Hematopoietic multipotent progenitor cell treated with erythropoietin and hydrocortisone succinate and interleukin-3 and kit ligand, for 4 days (in vitro differentiated cells): ENCODE measurements around the gene SYNGAP1.
A peak's percentile ranks its signal among the peaks of the same experiment; 100 is the strongest.
"Not testable (repeated sequence)": the region's sequence is repeated elsewhere in the genome, so short reads cannot be mapped to it uniquely, and the experiment has no call there.

Experiments
- DNase-seq: peaks from one replicate; pipeline ENCODE4 v3.0.0-alpha.2; 2015

The SYNGAP1 gene

DNA sequence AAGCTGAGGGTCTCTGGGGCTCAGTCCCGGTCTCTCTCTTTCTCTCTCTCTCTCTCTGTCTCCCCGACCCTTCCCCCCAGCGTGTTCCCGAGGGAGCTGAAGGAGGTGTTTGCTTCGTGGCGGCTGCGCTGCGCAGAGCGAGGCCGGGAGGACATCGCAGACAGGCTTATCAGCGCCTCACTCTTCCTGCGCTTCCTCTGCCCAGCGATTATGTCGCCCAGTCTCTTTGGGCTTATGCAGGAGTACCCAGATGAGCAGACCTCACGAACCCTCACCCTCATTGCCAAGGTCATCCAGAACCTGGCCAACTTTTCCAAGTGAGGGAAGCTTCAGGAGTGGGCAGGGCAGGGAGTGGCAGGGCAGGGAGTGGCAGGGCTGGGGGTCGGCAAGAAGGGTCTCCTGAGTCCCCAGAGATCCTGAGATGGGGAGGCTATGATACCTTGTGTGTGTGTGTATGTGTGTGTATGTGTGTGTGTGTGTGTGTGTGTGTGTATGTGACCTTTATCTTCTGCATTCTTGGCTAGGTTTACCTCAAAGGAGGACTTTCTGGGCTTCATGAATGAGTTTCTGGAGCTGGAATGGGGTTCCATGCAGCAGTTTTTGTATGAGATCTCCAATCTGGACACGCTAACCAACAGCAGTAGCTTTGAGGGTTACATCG lies 20.9 kb downstream of the SYNGAP1 start:
- peak; percentile 39 for DNase-seq

DNA sequence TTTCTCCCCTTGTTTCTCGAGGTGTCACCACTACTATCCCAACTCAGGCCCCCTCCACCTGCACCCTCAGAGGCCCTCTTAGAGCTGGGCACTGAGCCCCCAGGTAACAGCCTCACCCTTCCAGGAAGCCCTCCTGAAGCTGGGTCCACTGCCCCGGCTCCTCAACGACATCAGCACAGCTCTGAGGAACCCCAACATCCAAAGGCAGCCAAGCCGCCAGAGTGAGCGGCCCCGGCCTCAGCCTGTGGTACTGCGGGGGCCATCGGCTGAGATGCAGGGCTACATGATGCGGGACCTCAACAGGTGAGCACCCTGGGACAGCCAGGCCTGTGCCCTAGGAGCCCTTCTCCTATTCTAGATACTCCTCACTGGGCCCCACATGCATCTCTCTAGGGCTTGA lies 21.6 kb downstream of the SYNGAP1 start:
- DNase-seq: no peak

DNA sequence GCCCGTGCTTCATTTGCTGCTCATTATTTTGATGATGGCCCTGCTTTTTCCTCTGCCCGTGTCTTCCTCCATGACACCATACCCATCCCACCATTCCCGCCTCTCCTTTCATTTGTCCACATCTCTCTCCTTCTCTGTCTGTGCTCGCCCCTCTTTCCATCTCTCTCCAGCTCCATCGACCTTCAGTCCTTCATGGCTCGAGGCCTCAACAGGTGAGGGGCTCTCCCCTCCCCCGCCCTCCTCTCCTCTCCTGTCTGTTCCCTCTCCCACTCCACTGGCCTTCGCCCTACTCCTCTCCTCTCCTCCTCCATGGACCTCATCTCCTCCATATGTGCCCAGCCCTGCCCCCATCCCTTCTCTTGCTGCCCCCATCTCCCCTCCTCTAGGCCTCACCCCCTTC lies 22.4 kb downstream of the SYNGAP1 start:
- no peak for DNase-seq

DNA sequence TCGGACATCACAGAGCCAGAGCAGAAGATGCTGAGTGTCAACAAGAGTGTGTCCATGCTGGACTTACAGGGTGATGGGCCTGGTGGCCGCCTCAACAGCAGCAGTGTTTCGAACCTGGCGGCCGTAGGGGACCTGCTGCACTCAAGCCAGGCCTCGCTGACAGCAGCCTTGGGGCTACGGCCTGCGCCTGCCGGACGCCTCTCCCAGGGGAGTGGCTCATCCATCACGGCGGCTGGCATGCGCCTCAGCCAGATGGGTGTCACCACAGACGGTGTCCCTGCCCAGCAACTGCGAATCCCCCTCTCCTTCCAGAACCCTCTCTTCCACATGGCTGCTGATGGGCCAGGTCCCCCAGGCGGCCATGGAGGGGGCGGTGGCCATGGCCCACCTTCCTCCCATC lies 23.2 kb downstream of the SYNGAP1 start:
- DNase-seq: no peak

DNA sequence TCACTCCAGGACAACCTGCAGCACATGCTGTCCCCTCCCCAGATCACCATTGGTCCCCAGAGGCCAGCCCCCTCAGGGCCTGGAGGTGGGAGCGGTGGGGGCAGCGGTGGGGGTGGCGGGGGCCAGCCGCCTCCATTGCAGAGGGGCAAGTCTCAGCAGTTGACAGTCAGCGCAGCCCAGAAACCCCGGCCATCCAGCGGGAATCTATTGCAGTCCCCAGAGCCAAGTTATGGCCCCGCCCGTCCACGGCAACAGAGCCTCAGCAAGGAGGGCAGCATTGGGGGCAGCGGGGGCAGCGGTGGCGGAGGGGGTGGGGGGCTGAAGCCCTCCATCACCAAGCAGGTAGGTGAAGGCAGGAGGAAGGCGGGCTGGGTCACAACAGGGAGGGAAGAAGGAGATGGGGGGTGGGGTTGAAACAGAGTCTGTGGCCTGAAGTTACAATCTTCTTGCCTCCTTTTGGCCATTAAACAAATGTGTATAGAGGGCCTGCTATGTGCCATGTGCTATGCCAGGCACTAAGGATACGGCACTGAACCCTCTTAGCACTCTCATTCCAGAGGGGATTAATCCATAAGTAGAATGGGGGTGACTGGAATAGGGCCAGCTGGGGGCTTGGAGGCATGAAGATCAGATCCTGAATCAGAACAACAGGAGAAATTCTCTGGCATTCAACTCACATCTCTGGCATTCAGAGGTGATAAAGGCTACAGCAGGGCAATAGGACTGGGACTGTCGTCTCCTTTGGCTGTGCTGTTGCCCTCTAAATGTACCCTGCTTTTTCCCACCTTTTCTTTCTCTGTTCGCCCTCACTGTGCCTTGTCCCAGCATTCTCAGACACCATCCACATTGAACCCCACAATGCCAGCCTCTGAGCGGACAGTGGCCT lies 24.0 kb downstream of the SYNGAP1 start:
- DNase-seq: no peak

DNA sequence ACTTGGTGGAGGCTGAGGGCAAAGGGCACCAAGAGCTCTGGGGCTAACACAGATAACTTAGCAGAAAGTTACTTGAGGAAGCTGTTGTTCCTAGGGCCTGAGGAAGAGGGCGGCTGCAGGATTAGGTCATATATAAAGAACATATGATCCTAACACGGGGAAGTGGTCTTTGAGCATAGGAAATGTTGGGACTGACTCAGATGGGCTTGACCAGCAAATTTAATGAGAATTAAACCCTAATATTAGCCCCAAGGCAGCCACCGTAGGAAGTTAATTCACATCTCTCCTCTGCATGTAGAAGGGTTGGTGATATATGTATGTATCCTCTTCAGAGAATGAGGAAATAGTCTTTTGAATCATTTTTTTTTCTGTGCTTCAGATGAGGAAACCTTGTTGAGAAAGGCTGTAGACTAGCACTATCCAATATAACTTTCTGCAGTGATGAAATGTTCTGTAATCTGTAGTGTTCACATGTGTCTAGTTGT lies 25.3 kb downstream of the SYNGAP1 start:
- peak; percentile 39 for DNase-seq

DNA sequence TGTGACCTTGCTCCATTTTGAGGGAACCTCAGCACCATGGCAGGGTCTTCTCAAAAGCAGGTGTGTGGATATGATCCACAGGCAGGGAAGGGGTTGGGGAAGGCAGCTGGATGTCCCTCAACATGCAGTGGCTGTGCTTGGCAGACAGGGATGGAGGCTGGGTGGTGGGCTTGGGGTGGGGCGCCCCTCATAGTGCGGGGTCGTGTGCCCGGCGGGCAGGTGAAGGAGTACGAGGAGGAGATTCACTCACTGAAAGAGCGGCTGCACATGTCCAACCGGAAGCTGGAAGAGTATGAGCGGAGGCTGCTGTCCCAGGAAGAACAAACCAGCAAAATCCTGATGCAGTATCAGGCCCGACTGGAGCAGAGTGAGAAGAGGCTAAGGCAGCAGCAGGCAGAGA lies 26.5 kb downstream of the SYNGAP1 start:
- DNase-seq: no peak

DNA sequence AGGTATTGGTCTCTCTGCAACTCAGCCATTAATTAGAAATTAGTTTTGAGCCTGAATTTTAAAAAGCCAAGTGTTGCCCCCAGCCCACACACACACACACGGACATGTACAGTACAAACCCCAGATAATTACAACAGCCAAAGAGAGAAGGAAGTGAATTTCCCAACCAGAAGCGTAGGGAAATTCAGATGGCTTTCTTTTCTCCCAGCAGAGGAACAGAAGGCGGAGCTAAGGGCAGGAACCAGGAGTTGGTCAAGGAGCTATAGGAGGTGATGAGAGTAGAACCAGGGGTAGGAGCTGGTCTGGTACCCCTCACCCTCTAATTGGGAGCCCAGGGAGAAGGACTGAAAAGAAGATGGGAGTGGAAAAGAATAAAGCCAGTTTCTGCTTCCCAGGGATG lies 30.6 kb downstream of the SYNGAP1 start:
- DNase-seq: no peak

DNA sequence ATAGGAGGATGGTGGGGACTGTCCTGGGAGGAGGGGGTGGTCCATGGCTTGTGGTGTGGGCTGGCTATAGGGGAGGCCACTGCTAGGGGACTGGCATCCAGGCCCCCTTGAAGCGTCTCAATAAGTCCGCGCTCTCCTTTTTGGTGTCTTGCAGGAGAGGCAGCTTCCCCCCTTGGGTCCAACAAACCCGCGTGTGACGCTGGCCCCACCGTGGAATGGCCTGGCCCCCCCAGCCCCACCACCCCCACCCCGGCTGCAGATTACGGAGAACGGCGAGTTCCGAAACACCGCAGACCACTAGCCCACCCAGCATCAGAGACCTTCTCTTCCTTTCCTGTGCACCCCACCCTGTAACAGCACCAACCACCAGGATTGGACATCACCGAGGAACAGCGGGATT lies 31.7 kb downstream of the SYNGAP1 start:
- no peak for DNase-seq

DNA sequence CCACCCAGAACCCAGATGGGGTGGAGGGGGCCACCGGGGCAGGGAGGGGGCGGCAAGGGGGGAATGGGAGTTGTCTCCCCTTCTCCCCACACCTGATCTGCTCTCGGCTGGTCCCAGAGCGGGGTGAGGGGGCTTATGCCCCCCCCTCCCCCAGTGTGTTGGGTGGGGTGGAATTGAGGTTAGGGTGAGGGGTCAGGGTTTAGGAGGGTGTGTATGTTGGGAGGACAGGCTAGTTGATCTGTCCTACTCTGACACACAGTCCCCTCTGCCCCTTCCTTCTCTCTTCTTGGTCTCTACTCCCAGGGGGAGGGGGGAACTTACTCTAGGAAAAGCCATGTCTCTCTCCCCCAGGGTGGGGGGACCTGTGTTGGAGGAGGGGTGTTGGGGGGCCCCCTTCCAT lies 32.6 kb downstream of the SYNGAP1 start:
- DNase-seq: no peak

DNA sequence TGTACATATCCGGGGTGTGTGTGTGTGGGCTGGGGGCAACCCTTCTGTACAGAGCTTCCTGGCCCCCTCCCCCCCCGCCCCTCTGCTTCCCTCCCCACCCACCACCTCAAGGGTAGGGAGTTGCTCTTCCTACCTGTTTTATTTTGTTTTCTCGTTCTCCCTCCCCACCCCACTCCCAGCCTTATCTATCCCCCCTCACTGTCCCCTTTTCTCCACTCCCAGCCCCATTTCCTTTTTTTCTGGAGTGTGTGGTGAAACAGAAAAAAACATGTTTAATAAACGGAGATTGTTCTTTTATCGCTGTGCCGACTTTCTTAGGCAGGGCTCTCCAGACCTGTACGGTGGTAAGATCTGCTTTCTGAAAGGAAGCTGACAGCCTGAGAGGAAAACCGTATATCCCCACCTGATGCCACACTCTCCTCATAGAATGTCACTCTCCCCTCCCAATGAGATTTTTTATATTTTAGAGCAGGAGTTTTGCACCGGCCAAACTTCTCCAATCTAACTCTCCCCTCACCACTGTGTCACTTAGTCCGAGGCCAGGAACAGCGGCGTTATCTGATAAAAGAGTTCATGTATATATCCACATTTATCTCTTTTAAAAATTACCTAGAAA lies 33.6 kb downstream of the SYNGAP1 start:
- peak; percentile 59 for DNase-seq

DNA sequence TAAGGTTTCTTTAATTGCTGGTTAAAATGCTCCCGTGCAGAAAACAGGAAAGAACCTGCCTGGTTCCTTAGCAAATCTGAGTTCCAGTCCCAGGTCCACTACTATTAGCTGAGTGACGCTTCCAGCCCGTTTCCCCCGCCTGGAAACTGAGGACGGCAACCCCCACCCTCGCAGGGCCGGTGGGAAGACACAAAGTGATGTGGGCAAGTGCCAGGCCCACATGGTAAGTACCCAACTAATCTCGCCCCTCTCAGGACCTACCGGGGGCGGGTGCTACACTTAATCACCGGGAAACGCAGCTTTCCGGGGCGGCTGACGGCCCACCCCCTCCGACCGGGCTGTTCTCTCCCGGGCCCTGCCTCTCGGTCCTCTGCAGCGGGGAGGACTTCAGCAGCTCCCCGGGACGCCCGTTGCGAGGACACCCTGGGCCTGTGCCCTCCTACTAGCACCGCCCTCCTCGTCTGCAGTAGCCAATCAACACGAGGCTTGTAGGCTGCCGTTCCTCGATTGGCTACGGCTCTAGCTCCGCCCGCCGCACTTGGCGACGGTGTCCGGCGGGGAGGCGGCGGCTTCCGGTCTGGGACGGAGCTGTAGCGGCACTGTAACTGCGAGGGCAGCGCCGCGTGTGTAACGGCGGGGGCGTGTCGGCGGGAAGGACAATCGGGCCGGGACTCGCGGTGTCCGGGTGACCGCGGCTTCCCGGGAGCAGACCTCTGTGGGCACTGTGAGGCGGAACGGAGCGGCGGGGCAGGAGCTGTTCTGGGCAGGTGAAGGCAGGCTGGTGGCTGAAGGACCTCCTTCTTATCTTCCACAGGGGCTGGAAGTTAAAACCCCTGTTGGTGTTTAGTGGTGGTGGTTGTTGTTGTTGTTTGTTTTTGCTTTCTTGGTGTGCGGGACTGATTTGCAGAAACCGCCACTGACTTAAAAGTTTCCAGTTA lies 34.4 kb downstream of the SYNGAP1 start, which contains the start of gene ZBTB9:
ZBTB9 (plus strand) TSS at position 568 of the 938 bp plus-strand sequence. CDS start 525 bp downstream, outside the sequence.
- DNase-seq: peak; percentile 98

DNA sequence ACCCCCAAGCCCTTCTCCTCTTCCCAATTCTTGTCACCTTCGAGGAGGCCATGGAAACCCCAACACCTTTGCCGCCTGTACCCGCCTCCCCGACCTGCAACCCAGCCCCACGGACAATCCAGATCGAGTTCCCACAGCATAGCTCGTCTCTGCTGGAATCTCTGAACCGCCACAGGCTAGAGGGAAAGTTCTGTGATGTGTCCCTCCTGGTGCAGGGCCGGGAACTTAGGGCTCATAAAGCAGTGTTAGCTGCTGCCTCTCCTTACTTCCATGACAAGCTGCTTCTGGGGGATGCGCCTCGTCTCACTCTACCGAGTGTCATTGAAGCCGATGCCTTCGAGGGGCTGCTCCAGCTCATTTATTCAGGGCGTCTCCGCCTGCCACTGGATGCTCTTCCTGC lies 35.2 kb downstream of the SYNGAP1 start:
- no peak for DNase-seq

DNA sequence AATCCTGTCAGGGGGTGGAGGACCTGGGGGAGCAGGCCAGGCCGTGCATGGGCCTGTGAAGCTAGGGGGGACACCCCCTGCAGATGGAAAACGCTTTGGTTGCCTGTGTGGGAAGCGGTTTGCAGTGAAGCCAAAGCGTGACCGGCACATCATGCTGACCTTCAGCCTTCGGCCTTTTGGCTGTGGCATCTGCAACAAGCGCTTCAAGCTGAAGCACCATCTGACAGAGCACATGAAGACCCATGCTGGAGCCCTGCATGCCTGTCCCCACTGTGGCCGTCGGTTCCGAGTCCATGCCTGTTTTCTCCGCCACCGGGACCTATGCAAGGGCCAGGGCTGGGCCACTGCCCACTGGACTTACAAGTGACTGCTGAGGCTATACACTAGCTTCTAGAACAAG lies 36.3 kb downstream of the SYNGAP1 start:
- no peak for DNase-seq

DNA sequence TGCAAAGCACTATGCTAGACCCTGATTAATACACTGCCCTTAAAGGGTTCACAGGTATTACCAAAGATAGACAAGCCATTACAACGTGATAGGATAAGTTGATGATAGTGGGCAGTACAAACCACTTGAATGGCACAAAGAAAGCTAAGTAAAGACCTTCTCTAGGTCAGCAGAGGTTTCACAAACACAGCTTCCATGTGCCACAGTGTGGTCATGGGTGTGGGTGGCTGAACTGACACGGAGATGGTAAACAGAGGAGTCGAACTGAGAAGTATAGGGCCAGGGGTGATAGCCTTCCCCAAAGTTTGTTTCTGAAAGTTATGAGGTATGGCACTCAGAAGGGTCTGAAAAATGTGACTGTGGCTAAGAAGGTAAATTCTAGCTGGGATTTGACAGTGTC lies 38.8 kb downstream of the SYNGAP1 start:
- no peak for DNase-seq

DNA sequence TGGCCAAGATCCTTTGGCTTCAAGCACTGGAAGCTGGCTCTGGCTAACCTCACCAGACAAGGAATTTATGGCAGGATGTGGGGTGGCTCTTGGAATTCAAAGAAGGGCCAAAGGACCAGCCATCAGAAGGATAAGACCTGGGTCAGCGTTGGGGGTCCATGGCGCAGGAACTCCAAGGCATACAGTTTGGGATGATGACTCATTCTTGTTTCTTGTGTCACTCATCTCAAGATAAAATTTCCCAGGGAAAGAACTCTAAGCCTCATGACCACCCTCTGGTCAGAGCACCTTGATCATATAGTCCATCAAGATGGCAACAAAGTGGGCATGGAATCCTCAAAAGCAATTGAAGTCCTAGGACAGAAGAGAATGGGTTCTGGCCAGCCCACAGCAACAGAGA lies 39.4 kb downstream of the SYNGAP1 start:
- no peak for DNase-seq

DNA sequence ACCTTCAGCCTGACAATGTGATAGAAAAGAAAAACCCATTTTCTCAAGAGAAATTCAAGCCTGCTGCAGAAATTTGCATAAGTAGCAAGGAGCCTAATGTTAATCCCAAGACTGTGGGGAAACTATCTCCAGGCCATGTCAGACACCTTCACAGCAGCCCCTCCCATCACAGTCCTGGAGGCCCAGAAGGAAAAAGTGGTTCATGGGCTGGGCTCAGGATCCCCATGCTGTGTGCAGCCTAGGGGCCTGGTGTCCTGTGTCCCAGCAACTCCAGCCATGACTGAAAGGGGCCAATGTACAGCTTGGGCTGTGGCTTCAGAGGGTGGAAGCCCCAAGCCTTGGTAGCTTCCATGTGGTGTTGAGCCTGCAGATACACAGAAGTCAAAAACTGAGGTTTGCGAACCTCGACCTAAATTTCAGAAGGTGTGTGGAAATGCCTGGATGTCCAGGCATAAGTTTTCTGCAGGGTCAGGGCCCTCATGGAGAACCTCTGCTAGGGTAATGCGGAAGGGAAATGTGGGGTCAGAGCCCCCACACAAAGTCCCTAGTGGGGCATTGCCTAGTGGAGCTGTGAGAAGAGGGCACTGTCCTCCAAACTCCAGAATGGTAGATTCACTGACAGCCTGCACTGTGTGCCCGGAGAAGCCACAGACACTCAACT lies 46.3 kb downstream of the SYNGAP1 start:
- DNase-seq: no peak

DNA sequence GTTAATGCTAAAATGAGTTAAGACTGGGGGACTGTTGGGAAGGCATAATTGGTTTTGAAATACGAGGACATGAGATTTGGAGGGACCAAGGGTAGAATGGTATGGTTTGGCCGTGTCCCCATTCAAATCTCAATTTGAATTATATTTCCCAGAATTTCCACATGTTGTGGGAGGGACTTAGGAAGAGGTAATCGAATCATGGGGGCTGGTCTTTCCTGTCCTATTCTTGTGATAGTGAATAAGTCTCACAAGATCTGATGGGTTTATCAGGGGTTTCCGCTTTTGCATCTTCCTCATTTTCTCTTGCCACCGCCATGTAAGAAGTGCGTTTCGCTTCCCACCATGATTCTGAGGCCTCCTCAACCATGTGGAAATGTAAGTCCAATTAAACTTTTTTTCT lies 47.2 kb downstream of the SYNGAP1 start:
- DNase-seq: no peak

DNA sequence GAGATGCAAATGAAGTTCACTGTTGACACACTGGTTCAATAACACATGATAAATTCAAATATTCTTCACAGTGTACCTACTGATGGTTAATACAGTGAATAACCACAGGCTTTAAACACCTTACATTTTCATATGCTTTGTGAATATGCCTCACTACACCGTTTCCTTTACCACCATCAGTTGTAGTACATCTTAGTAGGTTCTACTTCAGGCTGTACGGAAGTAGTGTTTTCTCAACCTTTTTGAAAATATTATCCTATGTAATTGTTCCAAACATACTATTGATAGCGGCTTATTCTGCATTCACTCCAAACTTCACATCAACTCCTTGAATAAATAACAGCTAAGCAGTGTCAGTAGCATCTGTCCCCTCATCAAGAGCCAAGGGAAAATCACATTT lies 49.8 kb downstream of the SYNGAP1 start:
- no peak for DNase-seq

DNA sequence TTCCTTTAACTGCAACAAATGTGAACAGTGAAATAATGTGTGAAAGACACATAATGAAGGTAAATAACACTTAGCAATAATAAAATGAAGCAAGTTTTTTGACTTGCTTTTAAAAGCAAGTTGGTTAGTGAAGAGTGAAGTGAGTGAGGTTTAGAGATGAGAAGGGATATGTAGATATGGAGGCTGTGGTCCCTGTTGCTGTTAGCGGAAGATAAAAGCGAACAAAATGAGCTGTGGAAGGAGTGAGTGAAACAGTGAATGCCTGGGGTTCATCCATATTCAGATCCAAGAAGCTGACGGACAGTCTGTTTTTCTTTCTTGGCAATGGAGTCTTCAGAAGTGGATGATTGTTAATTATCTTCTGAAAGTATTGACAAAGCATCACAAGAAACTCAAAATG lies 58.0 kb downstream of the SYNGAP1 start:
- peak; percentile 24 for DNase-seq

DNA sequence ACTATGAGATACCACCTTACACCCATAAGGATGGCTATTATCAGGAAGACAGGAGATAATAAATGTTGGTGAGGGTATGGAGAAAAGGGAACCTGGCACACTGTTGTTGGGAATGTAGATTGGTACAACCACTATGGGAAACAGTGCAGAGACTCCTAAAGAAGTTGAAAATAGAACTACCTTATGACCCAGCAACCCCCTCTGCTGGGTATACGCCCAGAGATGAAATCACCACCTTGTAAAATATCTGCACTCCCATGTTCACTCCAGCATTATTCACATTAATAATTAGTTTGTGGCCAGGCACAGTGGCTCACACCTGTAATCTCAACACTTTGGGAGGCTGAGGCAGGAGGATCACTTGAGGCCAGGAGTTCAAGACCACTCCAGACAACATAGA lies 61.3 kb downstream of the SYNGAP1 start:
- DNase-seq: peak; percentile 26

DNA sequence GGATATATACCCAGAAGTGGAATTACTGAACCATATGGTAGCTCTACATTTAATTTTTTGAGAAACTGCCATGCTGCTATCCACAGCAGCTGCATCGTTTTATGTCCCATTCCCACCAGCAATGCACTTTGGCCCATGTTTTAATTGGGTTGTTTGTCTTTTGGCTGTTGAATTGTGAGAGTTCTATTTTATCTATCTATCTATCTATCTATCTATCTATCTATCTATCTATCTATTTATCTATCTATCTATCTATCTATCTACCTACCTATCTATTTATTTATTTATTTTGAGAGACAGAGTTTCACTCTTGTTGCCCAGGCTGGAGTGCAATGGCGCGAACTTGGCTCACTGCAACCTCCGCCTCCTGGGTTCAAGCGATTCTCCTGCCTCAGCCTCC lies 62.8 kb downstream of the SYNGAP1 start:
- DNase-seq: not testable (repeated sequence)
